Stimulated activated CD4-positive, alpha-beta T cell treated with anti-CD3 and anti-CD28 coated beads, Interleukin-15, amount 100 ng/mL, for 1 hour (primary cell): Measurements from ENCODE around the gene MBD6.
A peak's percentile ranks its signal among the peaks of the same experiment; 100 is the strongest.

Experiments
- DNase-seq, 2 donors: peaks; one replicate each; pipeline ENCODE4 v3.0.0-alpha.2; 2020; ENCODE audit warnings: low read depth in 1 of 2, low spot score in 1 of 2

The MBD6 gene

DNA sequence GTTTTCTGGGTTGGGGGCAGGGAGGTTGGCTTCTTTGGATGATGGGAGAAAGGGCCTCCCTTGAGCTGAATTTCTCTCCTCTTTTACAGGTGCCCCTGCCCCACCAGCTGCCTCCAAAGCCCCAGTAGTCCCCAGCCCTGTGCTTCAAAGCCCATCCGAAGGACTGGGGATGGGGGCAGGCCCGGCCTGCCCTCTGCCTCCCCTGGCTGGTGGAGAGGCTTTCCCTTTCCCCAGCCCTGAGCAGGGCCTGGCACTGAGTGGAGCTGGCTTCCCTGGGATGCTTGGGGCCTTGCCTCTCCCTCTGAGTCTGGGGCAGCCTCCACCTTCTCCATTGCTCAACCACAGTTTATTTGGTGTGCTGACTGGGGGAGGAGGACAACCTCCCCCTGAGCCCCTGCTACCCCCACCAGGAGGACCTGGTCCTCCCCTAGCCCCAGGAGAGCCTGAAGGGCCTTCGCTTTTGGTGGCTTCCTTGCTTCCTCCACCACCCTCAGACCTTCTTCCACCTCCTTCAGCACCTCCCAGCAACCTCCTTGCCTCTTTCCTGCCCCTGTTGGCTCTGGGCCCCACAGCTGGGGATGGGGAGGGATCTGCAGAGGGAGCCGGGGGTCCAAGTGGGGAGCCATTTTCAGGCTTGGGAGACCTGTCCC is 4.0 kb downstream of the MBD6 start:
- no peak for DNase-seq

GRCh38 chr12:57527184-57527583 is 4.6 kb downstream of the MBD6 start:
- no peak for DNase-seq

DNA sequence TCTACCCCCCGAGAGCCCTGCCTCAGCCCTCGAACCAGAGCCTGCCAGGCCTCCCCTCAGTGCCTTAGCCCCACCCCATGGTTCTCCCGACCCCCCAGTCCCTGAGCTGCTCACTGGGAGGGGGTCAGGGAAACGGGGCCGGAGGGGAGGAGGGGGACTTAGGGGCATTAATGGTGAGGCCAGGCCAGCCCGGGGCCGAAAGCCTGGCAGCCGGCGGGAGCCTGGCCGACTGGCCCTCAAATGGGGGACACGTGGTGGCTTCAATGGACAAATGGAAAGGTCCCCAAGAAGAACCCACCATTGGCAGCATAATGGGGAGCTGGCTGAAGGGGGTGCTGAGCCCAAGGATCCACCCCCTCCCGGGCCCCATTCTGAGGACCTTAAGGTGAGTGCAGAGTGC is 5.6 kb downstream of the MBD6 start:
- no peak for DNase-seq

DNA sequence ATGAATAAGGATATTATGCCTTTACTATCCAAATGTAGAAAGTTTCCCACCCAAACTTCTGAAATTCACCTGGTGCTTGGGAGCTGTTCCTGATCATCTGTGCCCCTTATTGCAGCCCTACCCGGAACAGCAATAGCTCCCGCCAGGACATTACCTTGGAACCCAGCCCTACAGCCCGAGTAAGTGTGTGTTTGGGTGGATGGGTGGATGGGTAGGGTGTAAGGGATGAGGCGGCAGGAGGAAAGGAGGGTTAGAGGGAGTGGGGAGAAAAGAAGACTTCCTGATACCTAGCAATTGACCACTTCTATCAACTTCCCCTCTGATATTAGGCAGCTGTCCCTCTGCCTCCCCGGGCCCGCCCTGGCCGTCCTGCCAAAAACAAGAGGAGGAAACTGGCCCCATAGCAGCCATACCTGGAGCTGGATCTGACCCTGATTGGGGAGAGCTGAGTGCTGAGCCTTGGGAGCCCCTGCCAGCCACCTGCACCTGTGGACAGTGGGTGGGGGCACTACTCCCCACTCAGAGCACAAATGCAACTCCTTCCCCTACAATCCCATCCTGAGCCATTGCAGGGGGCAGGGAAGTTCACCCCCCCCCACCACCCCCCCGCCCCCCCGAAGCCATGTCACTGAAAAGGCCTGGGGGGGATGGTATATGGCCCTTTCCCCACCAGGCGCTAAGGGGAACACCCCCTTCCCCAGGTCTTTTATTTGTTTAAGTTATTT is 6.4 kb downstream of the MBD6 start:
- DNase-seq: no peak

GRCh38 chr12:57529831-57530230 is 7.2 kb downstream of the MBD6 start:
- DNase-seq: no peak

DNA sequence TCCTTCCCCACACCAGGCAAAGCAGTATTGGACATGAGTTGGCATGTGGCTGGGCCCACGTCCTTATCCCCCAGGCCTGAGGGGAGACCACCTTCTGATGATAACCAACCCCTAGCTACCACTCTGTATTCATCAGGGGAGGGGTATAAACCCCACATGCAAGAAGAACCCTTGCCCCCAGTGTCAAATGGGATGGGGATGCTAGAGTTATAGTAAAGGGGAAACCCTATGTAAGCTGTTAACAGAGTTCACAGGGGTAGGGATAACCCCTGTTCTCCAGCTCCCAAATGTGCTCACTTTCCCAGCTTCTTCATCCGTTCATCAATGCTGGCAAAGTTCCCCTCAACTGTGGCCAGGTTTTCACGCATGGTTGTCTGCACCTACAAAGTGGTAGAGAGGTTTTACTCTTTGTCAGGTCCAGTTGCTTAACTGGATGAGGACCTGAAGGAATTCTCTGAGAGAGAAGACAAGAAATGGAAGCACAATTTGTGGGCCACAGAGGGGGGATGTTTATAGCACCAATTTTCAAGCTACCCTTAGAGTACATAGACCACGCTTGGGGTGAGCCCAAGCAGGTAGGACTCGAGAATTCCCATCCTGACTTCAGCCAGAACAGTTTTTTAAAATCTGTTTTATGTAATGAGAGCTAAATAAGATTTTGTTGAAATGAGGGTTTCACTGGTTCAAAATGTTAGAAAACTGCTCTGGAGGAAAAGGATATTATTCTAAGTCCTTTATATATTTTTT is 7.9 kb downstream of the MBD6 start:
- no peak for DNase-seq

DNA sequence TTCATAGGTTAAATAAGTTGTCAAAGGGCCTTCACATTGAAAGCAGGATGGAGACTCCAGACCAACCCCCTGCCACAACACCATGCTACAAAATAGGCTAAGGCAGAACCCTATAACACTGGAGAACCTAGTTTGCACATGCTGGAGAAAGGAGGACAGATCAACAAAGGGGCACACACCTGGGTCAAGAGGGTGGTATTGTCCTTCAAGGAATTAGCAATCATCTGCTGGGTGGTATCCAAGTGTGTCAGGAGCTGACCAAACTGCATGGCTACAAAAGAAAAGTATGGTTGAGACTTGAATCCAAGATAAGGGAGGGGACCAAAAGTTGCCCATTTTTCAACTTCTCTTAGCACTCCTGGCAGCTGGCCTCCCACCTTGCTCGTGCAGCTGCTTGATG is 9.2 kb downstream of the MBD6 start:
- DNase-seq: no peak

GRCh38 chr12:57533108-57533507 is 10.5 kb downstream of the MBD6 start:
- DNase-seq: no peak

DNA sequence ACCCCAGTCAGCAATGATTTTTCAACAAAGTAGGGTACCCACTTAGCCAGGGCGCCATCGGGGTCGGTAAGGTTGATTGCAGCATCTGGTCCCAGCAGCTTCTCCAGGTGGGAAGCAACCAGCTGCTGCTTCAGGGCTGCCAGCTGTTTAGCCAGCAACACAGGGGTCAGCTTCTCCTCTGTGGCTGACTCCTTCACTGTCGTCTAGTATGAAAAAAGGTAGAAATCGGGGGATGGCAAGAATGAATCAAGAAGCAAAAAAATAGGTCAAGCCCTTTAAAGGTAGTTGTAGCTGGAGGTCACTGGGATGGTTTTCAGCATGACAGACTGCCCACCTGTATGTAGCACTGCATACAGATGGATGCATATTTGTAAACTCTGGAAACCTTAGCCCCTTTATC is 11.6 kb downstream of the MBD6 start:
- DNase-seq: no peak

DNA sequence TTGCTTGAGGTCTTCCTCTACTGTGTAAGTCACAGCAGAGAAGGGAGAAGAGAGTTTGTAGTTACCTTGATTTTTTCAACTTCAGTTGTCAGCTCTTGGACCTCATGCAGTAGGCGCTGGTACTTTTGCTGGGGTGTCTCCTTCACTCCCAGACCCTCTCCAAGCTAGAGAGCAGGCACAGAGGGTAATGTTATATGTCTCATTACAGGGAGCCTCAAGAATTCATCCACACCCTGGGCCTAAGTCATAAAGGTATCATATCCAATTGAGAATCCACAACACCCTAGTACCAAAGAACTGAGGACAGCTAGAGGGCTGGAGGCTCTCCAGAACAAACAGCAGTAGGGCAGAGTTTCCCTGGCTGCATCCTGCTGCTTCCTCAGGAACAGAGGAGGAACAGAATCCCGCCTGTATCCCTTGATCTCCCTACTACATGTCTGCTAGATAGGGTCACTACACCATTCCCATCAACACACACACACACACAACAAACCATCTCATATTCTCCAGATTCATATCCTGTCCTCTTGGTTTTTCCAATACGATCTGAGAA is 12.4 kb downstream of the MBD6 start:
- DNase-seq: no peak

- DNase-seq: no peak
These were observed 13.4 kb downstream of the MBD6 start for GRCh38 chr12:57535764-57536596.

- no peak for DNase-seq
These were observed 13.9 kb downstream of the MBD6 start for GRCh38 chr12:57536597-57536942.

GRCh38 chr12:57539134-57539768 is 16.6 kb downstream of the MBD6 start:
- DNase-seq: no peak

GRCh38 chr12:57541001-57541400 is 18.4 kb downstream of the MBD6 start:
- no peak for DNase-seq

- no peak for DNase-seq
These were observed 19.1 kb downstream of the MBD6 start for GRCh38 chr12:57541717-57542116.

- DNase-seq: no peak
These were observed 21.0 kb downstream of the MBD6 start for GRCh38 chr12:57543581-57543980.

- DNase-seq: no peak
These were observed 23.3 kb downstream of the MBD6 start for GRCh38 chr12:57545809-57546437.

DNA sequence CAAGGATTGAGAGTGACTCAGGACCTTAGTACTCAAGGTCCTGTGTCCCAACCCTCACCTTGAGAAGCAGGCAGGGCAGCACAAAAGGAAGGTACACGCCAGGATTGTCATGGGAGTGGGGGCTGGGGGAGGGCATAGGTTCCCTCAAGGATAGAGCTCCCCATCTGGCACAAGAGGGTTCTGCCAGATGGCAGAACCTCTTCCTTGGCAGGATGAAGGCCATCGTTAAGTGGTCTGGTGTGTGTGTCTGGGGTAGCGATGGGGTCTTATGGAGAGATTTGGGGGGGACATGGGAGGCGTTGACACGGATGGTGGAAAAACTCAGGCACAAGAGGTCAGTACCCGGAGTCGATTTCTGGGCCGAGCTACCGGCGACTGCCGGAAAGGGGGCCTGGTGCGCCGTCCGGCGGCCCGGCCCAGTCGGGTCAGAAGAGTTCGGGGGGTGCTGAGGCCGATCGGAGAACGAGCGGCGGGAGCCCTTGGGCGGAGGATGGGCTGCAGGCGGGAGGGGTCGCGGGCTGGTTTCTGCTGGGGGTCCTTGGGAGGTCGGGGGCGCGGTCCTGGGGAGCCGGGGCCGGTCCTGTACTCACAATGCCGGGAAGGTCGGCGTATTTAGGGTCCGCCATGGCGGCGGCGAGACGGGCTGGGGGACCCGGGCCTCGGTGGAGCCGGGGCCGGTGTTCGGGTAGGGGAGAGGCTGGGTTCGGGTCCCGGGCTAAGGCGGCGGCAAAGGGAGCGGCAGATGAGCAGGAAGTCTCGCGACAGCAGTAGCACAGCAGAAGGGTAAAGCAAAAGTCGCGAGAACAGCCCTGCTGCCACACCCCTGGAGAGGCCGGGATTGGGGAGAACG is 24.0 kb downstream of the MBD6 start, which contains the start of gene DCTN2:
DCTN2 (minus strand) TSS at position 755 of the 850 bp plus-strand sequence; CDS start at position 626, 129 bp downstream.
- peak; percentile 78 to 84 for DNase-seq
